GM06990 (cell line): Measurements from ENCODE around the gene IL19.
A peak's percentile ranks its signal among the peaks of the same experiment; 100 is the strongest.

Experiments
- DNase-seq: peaks from one replicate; pipeline ENCODE4 v3.0.0-alpha.2; 2011; ENCODE audit not compliant: insufficient read length; ENCODE audit errors: extremely low read depth
- H3K27me3 ChIP-seq: replicated peaks from 2 replicates; pipeline ENCODE4 v1.6.0; 2011; ENCODE audit warnings: low read length; ENCODE audit not compliant: control insufficient read depth, insufficient read depth
- H3K36me3 ChIP-seq: 2 replicates; pipeline ENCODE4 v1.5.1; 2011; ENCODE audit warnings: low read length; ENCODE audit not compliant: control insufficient read depth, insufficient read depth
- H3K4me3 ChIP-seq: replicated peaks from 2 replicates; pipeline ENCODE4 v1.5.1; 2011; ENCODE audit warnings: low read depth, mild to moderate bottlenecking, control low read depth, low read length
- TF ChIP-seq, protein P1 (sequence below): IDR thresholded peaks from 2 replicates; pipeline ENCODE4 v1.5.1; 2011; ENCODE audit warnings: low read length, control low read depth, mild to moderate bottlenecking, inconsistent platforms; ENCODE audit not compliant: insufficient read depth, poor library complexity, severe bottlenecking

The IL19 gene

DNA sequence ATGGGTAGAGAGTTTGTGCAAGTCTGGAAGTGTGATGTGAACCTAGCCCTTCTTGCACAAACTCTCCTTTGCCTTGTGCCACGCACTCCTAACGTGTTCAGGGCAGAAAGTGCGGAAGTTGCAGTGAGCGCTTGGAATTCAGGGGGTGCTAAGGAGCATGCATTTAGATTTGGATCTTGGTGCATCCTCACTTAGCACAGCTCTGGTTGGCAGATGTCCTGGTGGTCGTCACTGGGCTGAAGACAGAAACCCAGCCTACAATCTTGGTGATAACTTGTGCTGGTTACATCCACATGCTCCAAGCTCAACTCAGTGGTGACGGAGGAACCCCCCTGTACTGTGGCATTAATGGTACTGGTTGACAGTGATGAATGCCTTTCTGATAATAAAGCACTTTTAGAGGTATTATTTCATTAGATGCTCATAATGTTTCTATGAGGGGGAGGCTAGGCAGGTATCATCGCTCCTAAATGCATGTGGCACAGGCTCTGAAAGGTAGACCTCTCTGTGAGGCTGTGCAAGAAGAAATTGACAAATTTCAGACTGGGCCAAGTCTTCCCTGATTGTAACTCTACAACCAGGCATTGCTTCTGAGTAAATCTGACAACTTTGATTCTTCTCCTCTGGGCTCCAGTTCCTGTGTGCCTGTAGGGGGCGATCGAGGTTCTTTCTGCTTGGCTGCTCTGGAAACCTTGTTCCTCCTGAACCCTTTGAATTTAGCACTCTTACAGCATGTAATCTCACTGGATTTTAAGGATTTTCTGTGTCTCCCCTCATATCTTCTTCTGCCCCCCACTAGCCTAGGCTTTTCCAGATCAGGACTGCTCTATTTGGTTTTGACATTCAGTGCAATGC lies 45.2 kb upstream of the IL19 start:
- H3K4me3 ChIP-seq, result no peak overlapping the region
- H3K36me3 ChIP-seq, result peaks cover 19% of the 10 kb centered on the region
- TF ChIP-seq, protein P1, sequence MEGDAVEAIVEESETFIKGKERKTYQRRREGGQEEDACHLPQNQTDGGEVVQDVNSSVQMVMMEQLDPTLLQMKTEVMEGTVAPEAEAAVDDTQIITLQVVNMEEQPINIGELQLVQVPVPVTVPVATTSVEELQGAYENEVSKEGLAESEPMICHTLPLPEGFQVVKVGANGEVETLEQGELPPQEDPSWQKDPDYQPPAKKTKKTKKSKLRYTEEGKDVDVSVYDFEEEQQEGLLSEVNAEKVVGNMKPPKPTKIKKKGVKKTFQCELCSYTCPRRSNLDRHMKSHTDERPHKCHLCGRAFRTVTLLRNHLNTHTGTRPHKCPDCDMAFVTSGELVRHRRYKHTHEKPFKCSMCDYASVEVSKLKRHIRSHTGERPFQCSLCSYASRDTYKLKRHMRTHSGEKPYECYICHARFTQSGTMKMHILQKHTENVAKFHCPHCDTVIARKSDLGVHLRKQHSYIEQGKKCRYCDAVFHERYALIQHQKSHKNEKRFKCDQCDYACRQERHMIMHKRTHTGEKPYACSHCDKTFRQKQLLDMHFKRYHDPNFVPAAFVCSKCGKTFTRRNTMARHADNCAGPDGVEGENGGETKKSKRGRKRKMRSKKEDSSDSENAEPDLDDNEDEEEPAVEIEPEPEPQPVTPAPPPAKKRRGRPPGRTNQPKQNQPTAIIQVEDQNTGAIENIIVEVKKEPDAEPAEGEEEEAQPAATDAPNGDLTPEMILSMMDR, result peak; percentile 79
- DNase-seq, result no peak
- no peaks in the 10 kb centered on the region for H3K27me3 ChIP-seq

DNA sequence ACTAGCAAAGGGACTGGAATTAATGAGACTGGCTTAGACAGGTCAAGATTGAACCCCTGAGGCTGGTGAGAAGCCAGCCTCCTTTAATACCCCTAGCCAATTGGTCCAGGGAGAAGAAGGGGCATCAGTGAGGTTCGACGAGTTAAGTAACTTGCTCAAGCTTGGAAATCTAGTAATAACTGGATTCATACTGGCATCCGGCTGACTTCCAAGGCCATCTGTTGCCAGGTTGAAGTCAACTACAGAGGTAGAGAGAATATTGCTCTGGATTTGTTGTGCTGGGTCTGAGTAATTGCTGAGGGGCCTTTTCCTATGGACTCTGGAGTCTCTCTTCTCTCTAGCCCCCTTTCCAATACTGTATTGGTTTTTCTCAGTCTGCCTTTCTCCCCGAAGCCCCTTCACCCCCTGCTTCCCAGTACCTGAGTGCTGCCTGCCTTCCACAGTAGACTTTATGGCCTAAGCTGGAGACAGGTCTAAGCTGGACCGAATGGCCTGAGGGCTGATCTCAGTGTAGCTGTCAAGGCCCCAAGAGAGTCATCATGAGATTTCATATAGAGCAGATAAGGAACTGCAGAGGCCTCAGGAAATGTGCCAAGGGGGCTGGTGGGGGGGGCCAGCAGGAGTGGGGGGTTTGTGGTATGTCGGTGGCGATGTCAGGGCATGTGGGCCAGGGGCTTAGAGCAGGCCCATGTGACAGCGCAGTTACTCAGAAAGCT lies 42.4 kb upstream of the IL19 start:
- Histone ChIP-seq H3K27me3 (no peaks in the 10 kb centered on the region), H3K4me3 (no peak overlapping the region), H3K36me3 (peaks cover 37% of the 10 kb centered on the region)
- no peak for DNase-seq
- TF ChIP-seq, protein P1, result no peak

DNA sequence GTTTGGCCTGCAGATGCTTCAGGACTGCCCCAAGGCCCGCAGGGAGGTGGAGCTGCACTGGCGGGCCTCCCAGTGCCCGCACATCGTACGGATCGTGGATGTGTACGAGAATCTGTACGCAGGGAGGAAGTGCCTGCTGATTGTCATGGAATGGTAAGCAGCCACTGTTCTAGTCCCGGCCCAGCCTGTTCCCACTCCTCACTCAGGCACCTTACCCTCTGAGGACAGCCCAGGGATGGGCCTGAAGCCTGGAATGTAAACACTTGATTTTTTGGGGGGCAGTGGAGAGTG lies 41.9 kb upstream of the IL19 start:
- no peak for DNase-seq
- H3K27me3 ChIP-seq, result no peaks in the 10 kb centered on the region
- H3K4me3 ChIP-seq, result no peak overlapping the region
- peaks cover 39% of the 10 kb centered on the region for H3K36me3 ChIP-seq
- TF ChIP-seq, protein P1, result no peak

DNA sequence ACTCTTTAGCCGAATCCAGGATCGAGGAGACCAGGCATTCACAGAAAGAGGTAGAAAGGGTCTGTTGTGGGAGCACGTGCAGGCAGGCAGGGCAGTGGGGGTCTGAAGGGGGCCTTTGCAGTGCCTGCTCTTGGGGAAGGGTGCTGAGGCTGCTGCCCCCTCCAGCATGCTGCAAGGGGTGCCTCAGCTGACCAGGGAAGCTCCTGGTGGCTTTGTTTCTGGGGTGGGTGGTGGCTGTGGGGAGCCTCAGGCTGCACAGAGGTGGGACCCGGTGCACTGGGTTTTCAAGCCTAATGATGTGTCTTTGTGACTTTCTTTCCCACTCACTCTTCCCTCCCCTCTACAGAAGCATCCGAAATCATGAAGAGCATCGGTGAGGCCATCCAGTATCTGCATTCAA lies 41.5 kb upstream of the IL19 start:
- Histone ChIP-seq H3K36me3 (peaks cover 41% of the 10 kb centered on the region), H3K27me3 (no peaks in the 10 kb centered on the region), H3K4me3 (no peak overlapping the region)
- no peak for DNase-seq
- TF ChIP-seq, protein P1, result no peak

DNA sequence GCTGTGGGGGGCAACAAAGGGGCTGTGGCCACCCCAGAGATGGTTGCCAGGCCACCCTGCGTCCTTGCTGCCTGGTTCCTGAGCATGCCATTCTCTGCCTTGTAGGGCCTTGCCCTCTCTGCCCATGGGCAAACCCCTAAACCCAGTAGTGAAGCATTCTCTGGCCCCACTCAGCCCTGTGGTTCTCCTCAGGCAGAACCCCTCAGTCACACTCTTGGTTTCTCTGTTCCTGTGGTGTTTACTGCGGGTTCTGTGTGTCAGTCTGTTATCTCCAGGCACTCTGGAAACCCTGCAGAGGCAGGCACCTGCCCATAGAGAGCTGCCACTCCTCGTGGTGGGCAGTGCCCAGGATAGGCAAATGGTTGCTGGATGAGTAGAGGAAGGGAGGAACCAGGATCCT lies 41.1 kb upstream of the IL19 start:
- peaks cover 41% of the 10 kb centered on the region for H3K36me3 ChIP-seq
- H3K27me3 ChIP-seq, result no peaks in the 10 kb centered on the region
- no peak overlapping the region for H3K4me3 ChIP-seq
- DNase-seq, result no peak
- TF ChIP-seq, protein P1, result no peak
